Measurements from ENCODE around the gene TUBB4A. TPM values are rescaled to one million over a fixed set of nuclear protein-coding genes. Genes with fewer than 3 reads are reported as not detected.

Gene TUBB4A
- polyA plus RNA-seq, 1 donor from 2014 or later, result 17.8 TPM

- Histone ChIP-seq H3K4me2 (ENCODE audit: low read length) (no peak overlapping the region), H3F3A (ENCODE audit: insufficient read depth, low read length, poor library complexity, severe bottlenecking) (no peaks in the 10 kb centered on the region), H3K27ac (ENCODE audit: low read length) (no peak overlapping the region), H3K36me3 (ENCODE audit: insufficient read depth, low read length) (no peaks in the 10 kb centered on the region), H2AFZ (ENCODE audit: low read depth, low read length) (no peak overlapping the region), H4K20me1 (ENCODE audit: insufficient read depth) (no peaks in the 10 kb centered on the region), H3K27me3 (ENCODE audit: insufficient read depth, low read depth, low read length) (peaks cover 38% of the 10 kb centered on the region), H3K4me3 (ENCODE audit: low read length) (no peak overlapping the region), H3K9me3 (ENCODE audit: low read length) (no peaks in the 10 kb centered on the region), H3K9ac (ENCODE audit: low read length) (no peak overlapping the region), H3K79me2 (replicated peaks; ENCODE audit: insufficient read depth, low read length) (no peaks in the 10 kb centered on the region), H3K9me2 (ENCODE audit: insufficient read depth, low read length) (no peaks in the 10 kb centered on the region)
- no peak for TF ChIP-seq TAF1 (IDR thresholded peaks at IDR 0.05; ENCODE audit: low read depth)
- TF ChIP-seq, protein P1, sequence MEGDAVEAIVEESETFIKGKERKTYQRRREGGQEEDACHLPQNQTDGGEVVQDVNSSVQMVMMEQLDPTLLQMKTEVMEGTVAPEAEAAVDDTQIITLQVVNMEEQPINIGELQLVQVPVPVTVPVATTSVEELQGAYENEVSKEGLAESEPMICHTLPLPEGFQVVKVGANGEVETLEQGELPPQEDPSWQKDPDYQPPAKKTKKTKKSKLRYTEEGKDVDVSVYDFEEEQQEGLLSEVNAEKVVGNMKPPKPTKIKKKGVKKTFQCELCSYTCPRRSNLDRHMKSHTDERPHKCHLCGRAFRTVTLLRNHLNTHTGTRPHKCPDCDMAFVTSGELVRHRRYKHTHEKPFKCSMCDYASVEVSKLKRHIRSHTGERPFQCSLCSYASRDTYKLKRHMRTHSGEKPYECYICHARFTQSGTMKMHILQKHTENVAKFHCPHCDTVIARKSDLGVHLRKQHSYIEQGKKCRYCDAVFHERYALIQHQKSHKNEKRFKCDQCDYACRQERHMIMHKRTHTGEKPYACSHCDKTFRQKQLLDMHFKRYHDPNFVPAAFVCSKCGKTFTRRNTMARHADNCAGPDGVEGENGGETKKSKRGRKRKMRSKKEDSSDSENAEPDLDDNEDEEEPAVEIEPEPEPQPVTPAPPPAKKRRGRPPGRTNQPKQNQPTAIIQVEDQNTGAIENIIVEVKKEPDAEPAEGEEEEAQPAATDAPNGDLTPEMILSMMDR (IDR thresholded peaks at IDR 0.05; ENCODE audit: poor library complexity, severe bottlenecking), result no peak
- no peak for TF ChIP-seq EP300 (conservative IDR thresholded peaks at IDR 0.05; ENCODE audit: poor library complexity, severe bottlenecking)
- TF ChIP-seq RAD21 (conservative IDR thresholded peaks at IDR 0.05), result no peak
- TF ChIP-seq, protein P2, sequence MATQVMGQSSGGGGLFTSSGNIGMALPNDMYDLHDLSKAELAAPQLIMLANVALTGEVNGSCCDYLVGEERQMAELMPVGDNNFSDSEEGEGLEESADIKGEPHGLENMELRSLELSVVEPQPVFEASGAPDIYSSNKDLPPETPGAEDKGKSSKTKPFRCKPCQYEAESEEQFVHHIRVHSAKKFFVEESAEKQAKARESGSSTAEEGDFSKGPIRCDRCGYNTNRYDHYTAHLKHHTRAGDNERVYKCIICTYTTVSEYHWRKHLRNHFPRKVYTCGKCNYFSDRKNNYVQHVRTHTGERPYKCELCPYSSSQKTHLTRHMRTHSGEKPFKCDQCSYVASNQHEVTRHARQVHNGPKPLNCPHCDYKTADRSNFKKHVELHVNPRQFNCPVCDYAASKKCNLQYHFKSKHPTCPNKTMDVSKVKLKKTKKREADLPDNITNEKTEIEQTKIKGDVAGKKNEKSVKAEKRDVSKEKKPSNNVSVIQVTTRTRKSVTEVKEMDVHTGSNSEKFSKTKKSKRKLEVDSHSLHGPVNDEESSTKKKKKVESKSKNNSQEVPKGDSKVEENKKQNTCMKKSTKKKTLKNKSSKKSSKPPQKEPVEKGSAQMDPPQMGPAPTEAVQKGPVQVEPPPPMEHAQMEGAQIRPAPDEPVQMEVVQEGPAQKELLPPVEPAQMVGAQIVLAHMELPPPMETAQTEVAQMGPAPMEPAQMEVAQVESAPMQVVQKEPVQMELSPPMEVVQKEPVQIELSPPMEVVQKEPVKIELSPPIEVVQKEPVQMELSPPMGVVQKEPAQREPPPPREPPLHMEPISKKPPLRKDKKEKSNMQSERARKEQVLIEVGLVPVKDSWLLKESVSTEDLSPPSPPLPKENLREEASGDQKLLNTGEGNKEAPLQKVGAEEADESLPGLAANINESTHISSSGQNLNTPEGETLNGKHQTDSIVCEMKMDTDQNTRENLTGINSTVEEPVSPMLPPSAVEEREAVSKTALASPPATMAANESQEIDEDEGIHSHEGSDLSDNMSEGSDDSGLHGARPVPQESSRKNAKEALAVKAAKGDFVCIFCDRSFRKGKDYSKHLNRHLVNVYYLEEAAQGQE (IDR thresholded peaks at IDR 0.05; ENCODE audit: borderline replicate concordance), result no peak
- TF ChIP-seq MXI1 (conservative IDR thresholded peaks at IDR 0.05; ENCODE audit: poor library complexity, severe bottlenecking), result no peak
- TF ChIP-seq SMC3 (conservative IDR thresholded peaks at IDR 0.05; ENCODE audit: poor library complexity), result no peak
- TF ChIP-seq EZH2 (IDR thresholded peaks at IDR 0.05; ENCODE audit: borderline replicate concordance, insufficient read depth, low read length, poor library complexity, severe bottlenecking), result no peak
- no peak for TF ChIP-seq POLR2AphosphoS5 (IDR thresholded peaks at IDR 0.05)
Observed at GRCh38 chr19:6466526-6467248, 35.4 kb downstream of the TUBB4A start.

DNA sequence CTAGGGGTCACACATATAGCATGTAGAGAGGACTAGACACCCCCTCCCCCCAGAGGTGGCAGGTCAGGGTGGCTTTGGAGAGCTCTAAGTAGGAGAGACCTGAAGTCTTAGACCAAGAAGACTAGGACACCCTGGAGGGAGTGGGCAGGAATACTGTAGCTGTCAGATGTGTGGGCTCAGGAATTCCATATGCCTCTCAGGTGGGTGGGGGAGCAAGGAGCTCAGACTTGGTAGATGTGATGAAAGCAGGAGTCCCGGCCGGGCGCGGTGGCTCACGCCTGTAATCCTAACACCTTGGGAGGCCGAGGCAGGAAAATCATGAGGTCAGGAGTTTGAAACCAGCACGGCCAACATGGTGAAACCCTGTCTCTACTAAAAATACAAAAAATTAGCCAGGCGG is 36.4 kb downstream of the TUBB4A start:
- no peaks in the 10 kb centered on the region for H3K36me3 ChIP-seq (ENCODE audit: insufficient read depth, low read length)
- H3K4me3 ChIP-seq (ENCODE audit: low read length), result no peak overlapping the region
- no peak overlapping the region for H3K4me2 ChIP-seq (ENCODE audit: low read length)
- TF ChIP-seq EZH2 (IDR thresholded peaks at IDR 0.05; ENCODE audit: borderline replicate concordance, insufficient read depth, low read length, poor library complexity, severe bottlenecking), result no peak
- no peak for TF ChIP-seq TAF1 (IDR thresholded peaks at IDR 0.05; ENCODE audit: low read depth)
- TF ChIP-seq, protein P1 (IDR thresholded peaks at IDR 0.05; ENCODE audit: poor library complexity, severe bottlenecking), result no peak
- TF ChIP-seq, protein P2 (IDR thresholded peaks at IDR 0.05; ENCODE audit: borderline replicate concordance), result no peak
- TF ChIP-seq RAD21 (conservative IDR thresholded peaks at IDR 0.05), result no peak
- no peak for TF ChIP-seq SMC3 (conservative IDR thresholded peaks at IDR 0.05; ENCODE audit: poor library complexity)
- no peaks in the 10 kb centered on the region for H3K9me3 ChIP-seq (ENCODE audit: low read length)
- peaks cover 38% of the 10 kb centered on the region for H3K27me3 ChIP-seq (ENCODE audit: insufficient read depth, low read depth, low read length)
- H3F3A ChIP-seq (ENCODE audit: insufficient read depth, low read length, poor library complexity, severe bottlenecking), result no peaks in the 10 kb centered on the region
- no peak overlapping the region for H3K9ac ChIP-seq (ENCODE audit: low read length)
- no peaks in the 10 kb centered on the region for H4K20me1 ChIP-seq (ENCODE audit: insufficient read depth)
- no peak overlapping the region for H2AFZ ChIP-seq (ENCODE audit: low read depth, low read length)
- H3K79me2 ChIP-seq (replicated peaks; ENCODE audit: insufficient read depth, low read length), result no peaks in the 10 kb centered on the region
- H3K27ac ChIP-seq (ENCODE audit: low read length), result no peak overlapping the region
- H3K9me2 ChIP-seq (ENCODE audit: insufficient read depth, low read length), result no peaks in the 10 kb centered on the region

Data from neural cell (in vitro differentiated cells).